ENCODE measurements around the gene DAPK1. TPM values are rescaled to one million over a fixed set of nuclear protein-coding genes. Genes with fewer than 3 reads are reported as not detected.

Gene DAPK1
- total RNA-seq, 1 donor from 2014 or later: 168 TPM

DNA sequence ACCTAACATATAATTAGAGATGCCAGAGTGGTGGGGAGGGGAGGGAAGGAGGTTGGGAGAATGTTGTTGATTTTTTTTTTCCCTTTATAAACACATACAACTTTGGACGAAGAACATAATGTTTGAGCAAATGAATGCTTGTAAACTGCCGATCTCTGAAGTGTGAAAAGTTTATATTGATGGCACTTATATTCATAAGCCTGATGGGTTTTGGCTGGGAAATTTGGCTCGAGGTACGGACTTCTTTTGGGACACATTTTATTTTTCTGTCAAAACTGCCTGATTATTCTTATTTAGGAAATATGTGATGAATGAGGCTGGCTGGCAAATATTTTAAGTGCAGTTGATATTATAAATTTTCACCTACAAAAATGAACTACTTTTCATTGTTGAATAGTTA is 9.9 kb downstream of the DAPK1 start:
- TF ChIP-seq, protein P1, sequence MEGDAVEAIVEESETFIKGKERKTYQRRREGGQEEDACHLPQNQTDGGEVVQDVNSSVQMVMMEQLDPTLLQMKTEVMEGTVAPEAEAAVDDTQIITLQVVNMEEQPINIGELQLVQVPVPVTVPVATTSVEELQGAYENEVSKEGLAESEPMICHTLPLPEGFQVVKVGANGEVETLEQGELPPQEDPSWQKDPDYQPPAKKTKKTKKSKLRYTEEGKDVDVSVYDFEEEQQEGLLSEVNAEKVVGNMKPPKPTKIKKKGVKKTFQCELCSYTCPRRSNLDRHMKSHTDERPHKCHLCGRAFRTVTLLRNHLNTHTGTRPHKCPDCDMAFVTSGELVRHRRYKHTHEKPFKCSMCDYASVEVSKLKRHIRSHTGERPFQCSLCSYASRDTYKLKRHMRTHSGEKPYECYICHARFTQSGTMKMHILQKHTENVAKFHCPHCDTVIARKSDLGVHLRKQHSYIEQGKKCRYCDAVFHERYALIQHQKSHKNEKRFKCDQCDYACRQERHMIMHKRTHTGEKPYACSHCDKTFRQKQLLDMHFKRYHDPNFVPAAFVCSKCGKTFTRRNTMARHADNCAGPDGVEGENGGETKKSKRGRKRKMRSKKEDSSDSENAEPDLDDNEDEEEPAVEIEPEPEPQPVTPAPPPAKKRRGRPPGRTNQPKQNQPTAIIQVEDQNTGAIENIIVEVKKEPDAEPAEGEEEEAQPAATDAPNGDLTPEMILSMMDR (IDR thresholded peaks at IDR 0.05): no peak
- DNase-seq (no peak), ATAC-seq (no peak)
- Histone ChIP-seq H3K4me1 (peaks cover 51% of the 10 kb centered on the region), H3K36me3 (peaks cover 20% of the 10 kb centered on the region), H3K27ac (no peak overlapping the region), H3K4me3 (no peak overlapping the region), H3K27me3 (no peaks in the 10 kb centered on the region), H3K9me3 (no peaks in the 10 kb centered on the region)
- intact Hi-C loops (cut with DNase I): no loop called here

DNA sequence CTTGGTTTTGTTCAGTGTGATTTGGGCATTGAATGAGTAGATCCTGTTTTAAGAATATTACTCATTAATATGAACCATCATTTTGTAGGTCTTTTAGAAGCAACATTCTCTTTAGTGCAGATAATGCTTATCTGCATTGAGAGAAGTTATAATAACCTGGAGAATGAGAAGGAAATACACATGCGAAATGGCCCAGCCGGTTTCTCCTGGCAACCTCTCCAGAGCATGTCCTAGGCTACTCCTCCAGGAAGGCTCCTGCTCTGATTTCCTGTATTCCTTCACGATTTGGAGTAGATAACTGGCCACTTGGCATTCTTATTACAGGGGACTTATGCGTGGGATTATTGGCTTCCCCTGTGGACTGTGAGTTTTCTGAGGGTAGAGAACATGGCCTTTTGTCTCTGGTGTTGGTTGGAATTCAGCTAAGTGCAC is 12.6 kb downstream of the DAPK1 start:
- ATAC-seq: no peak
- H3K9me3 ChIP-seq: no peaks in the 10 kb centered on the region
- no peaks in the 10 kb centered on the region for H3K27me3 ChIP-seq
- TF ChIP-seq, protein P1 (IDR thresholded peaks at IDR 0.05): no peak
- peaks cover 20% of the 10 kb centered on the region for H3K36me3 ChIP-seq
- intact Hi-C loops (cut with DNase I): no loop called here
- H3K4me1 ChIP-seq: peaks cover 50% of the 10 kb centered on the region
- H3K4me3 ChIP-seq: no peak overlapping the region
- no peak for DNase-seq
- H3K27ac ChIP-seq: peak overlapping the region; percentile 36

DNA sequence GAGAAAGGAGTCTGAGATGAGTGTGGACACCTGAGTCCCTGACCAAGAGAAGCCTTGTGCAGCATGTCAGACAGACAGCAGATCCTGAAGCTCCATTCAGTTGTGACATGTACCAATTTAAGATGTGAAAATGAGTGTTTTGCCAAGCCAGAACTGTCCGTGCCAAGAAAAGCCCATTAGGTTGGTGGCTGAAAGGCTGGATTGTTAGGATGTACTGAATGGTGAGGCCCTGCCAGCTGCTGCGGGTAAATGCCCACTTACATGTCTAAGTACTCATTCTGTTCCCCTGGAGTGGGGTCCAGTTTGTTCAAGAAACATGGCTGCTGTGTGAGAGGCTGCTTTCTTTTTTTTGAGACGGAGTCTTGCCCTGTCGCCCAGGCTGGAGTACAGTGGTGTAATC is 14.6 kb downstream of the DAPK1 start:
- H3K9me3 ChIP-seq: no peaks in the 10 kb centered on the region
- no peak for ATAC-seq
- peaks cover 20% of the 10 kb centered on the region for H3K36me3 ChIP-seq
- no peaks in the 10 kb centered on the region for H3K27me3 ChIP-seq
- H3K27ac ChIP-seq: no peak overlapping the region
- intact Hi-C loops (cut with DNase I): no loop called here
- no peak for DNase-seq
- H3K4me3 ChIP-seq: no peak overlapping the region
- TF ChIP-seq, protein P1 (IDR thresholded peaks at IDR 0.05): no peak
- H3K4me1 ChIP-seq: peaks cover 58% of the 10 kb centered on the region

DNA sequence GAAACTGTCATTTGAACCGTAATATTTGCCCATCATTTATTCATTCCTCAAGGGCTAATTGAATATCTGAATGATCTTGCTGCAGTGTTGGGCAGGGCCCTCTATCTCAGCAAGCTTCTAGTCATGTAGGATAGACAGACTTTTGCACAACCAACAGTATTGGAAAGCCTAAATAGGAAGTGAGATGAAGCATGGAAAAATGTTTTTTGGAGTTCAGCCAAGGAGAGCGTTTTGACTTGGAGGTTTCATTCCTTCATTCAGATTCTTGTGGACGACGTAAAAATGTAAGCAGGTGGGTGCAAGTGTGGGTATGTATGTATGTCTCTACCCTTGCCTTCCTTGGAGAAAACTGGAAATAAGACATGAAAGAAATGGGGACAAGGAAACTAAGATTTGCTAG is 15.5 kb downstream of the DAPK1 start:
- H3K9me3 ChIP-seq: no peaks in the 10 kb centered on the region
- H3K36me3 ChIP-seq: peaks cover 14% of the 10 kb centered on the region
- intact Hi-C loops (cut with DNase I): no loop called here
- no peak for DNase-seq
- no peak for ATAC-seq
- H3K4me1 ChIP-seq: peaks cover 59% of the 10 kb centered on the region
- TF ChIP-seq, protein P1 (IDR thresholded peaks at IDR 0.05): no peak
- H3K27ac ChIP-seq: no peak overlapping the region
- H3K27me3 ChIP-seq: no peaks in the 10 kb centered on the region
- no peak overlapping the region for H3K4me3 ChIP-seq

DNA sequence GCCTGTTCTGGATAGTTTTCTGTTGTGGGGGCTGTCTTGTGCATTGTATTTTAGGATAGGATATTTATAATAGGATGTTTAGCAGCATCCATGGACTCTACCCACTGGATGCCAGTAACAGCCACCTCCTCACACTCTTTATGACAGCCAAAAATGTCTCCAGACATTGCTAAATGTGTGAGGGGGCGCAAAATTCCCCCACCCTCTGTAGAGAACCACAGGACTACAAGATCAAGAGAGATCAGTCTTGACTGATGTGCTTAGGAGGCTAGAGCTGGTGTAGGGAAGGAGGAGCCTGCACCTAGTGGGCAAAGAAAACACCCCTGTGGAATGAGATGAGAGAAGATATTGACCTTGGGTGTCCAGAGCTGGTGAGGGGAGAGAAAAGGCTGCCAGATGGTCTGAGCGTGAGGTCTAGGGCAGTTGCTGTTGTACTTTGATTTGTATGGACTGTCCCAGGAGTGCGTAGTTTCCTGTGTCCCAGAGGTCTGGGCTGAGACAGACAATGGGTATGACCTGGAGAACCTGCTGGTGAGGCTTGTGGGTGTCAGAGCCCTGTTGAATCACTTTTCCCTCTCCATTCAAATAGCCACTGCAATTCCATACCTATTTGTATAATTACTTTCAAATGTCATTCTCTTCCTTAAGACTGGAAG is 16.3 kb downstream of the DAPK1 start:
- intact Hi-C loops (cut with DNase I): no loop called here
- H3K4me1 ChIP-seq: peaks cover 68% of the 10 kb centered on the region
- H3K4me3 ChIP-seq: no peak overlapping the region
- DNase-seq: no peak
- TF ChIP-seq, protein P1 (IDR thresholded peaks at IDR 0.05): no peak
- H3K27me3 ChIP-seq: no peaks in the 10 kb centered on the region
- H3K27ac ChIP-seq: no peak overlapping the region
- no peaks in the 10 kb centered on the region for H3K9me3 ChIP-seq
- peaks cover 10% of the 10 kb centered on the region for H3K36me3 ChIP-seq
- ATAC-seq: no peak

DNA sequence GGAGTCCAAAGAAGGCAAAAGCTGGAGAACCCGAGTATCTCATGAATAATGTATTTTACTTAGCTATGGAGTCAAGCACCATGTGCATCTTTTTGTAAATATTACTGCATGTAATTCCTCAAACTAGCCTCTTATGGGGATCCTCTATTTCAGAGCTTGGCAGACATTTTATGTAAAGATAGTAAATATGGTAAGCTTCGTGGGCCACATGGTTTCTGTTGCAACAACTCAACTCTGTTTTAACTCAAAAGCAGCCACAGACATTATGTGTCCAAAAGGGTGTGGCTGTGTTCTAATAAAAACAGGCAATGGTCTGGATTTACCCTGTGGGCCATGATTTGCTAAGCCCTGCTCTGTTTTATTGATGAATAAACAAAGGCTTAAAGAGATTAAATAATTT is 17.3 kb downstream of the DAPK1 start:
- H3K4me3 ChIP-seq: no peak overlapping the region
- intact Hi-C loops (cut with DNase I): no loop called here
- ATAC-seq: peak; percentile 21
- H3K27ac ChIP-seq: peak overlapping the region; percentile 68
- H3K36me3 ChIP-seq: peaks cover 10% of the 10 kb centered on the region
- no peak for DNase-seq
- H3K4me1 ChIP-seq: peaks cover 69% of the 10 kb centered on the region
- H3K27me3 ChIP-seq: no peaks in the 10 kb centered on the region
- TF ChIP-seq, protein P1 (IDR thresholded peaks at IDR 0.05): no peak
- H3K9me3 ChIP-seq: no peaks in the 10 kb centered on the region

Data from upper lobe of right lung (tissue), 1 donor.